ENCODE measurements around the gene MOV10L1.
A peak's percentile ranks its signal among the peaks of the same experiment; 100 is the strongest.
"Not testable (repeated sequence)": the region's sequence is repeated elsewhere in the genome, so short reads cannot be mapped to it uniquely, and the experiment has no call there.

The MOV10L1 gene

GRCh38 chr22:50105208-50106100, 15.6 kb downstream of the MOV10L1 start:
- DNase-seq (ENCODE audit: low spot score) = peak; percentile 61

GRCh38 chr22:50107529-50107928, 17.7 kb downstream of the MOV10L1 start:
- DNase-seq (ENCODE audit: low spot score) = no peak

GRCh38 chr22:50111056-50111455, 21.2 kb downstream of the MOV10L1 start:
- DNase-seq (ENCODE audit: low spot score) = no peak

GRCh38 chr22:50112151-50113118, 22.6 kb downstream of the MOV10L1 start:
- DNase-seq (ENCODE audit: low spot score) = no peak

GRCh38 chr22:50114221-50115021, 24.6 kb downstream of the MOV10L1 start:
- no peak for DNase-seq (ENCODE audit: low spot score)

GRCh38 chr22:50115693-50116092, 25.9 kb downstream of the MOV10L1 start:
- no peak for DNase-seq (ENCODE audit: low spot score)

GRCh38 chr22:50117168-50117762, 27.5 kb downstream of the MOV10L1 start:
- DNase-seq (ENCODE audit: low spot score) = no peak

GRCh38 chr22:50118129-50118528, 28.3 kb downstream of the MOV10L1 start:
- DNase-seq (ENCODE audit: low spot score) = no peak

GRCh38 chr22:50118557-50119168, 28.9 kb downstream of the MOV10L1 start:
- peak; percentile 30 for DNase-seq (ENCODE audit: low spot score)

GRCh38 chr22:50119169-50119767, 29.5 kb downstream of the MOV10L1 start:
- DNase-seq (ENCODE audit: low spot score) = no peak

GRCh38 chr22:50119768-50120251, 30.0 kb downstream of the MOV10L1 start:
- no peak for DNase-seq (ENCODE audit: low spot score)

- DNase-seq (ENCODE audit: low spot score) = no peak
These were observed 31.5 kb downstream of the MOV10L1 start for GRCh38 chr22:50121202-50121740.

- DNase-seq (ENCODE audit: low spot score) = no peak
These were observed 33.3 kb downstream of the MOV10L1 start for GRCh38 chr22:50123119-50123518.

GRCh38 chr22:50125029-50125428, 35.2 kb downstream of the MOV10L1 start:
- DNase-seq (ENCODE audit: low spot score) = no peak

- no peak for DNase-seq (ENCODE audit: low spot score)
These were observed 39.4 kb downstream of the MOV10L1 start for GRCh38 chr22:50129121-50129736.

GRCh38 chr22:50131894-50132293, 42.1 kb downstream of the MOV10L1 start:
- no peak for DNase-seq (ENCODE audit: low spot score)

GRCh38 chr22:50134481-50134880, 44.7 kb downstream of the MOV10L1 start:
- DNase-seq (ENCODE audit: low spot score) = no peak

- peak; percentile 27 for DNase-seq (ENCODE audit: low spot score)
These were observed 46.8 kb downstream of the MOV10L1 start for GRCh38 chr22:50136581-50137015.

- not testable (repeated sequence) for DNase-seq (ENCODE audit: low spot score)
These were observed 47.5 kb downstream of the MOV10L1 start for GRCh38 chr22:50137277-50137676.

- no peak for DNase-seq (ENCODE audit: low spot score)
These were observed 48.2 kb downstream of the MOV10L1 start for GRCh38 chr22:50138041-50138440.

Measured in COLO829 (cell line).